ENCODE measurements around the gene NUDT19. TPM values are rescaled to one million over a fixed set of nuclear protein-coding genes. Genes with fewer than 3 reads are reported as not detected.

NUDT19 gene
- total RNA-seq, 4 donors from 2014 or later, result 5.4 to 13.3 (median 9.0) TPM

DNA sequence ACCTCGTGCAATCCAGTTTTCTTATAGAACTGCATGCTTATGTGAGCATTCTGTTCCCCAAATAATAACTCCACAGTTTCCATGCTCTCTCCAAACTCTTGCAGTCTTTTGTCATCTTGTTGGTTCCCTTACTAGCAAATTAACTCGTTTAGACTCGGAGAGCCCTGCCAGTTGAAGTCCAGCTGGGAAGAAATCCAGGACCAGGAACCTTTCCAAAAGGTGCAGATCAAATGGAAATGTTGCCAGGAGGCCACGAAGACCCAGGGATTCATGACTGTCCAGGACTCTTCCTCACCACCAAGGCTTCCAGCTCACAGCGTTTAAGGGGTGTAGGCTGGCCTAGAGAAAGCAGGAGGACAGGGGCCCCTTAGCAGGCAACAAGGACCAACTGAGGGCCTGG is 25.9 kb downstream of the NUDT19 start:
- no peak for TF ChIP-seq POLR2AphosphoS5 (IDR thresholded peaks at IDR 0.05)
- TF ChIP-seq POLR2A (IDR thresholded peaks at IDR 0.05; ENCODE audit: low read depth), result no peak
- TF ChIP-seq, protein P1, sequence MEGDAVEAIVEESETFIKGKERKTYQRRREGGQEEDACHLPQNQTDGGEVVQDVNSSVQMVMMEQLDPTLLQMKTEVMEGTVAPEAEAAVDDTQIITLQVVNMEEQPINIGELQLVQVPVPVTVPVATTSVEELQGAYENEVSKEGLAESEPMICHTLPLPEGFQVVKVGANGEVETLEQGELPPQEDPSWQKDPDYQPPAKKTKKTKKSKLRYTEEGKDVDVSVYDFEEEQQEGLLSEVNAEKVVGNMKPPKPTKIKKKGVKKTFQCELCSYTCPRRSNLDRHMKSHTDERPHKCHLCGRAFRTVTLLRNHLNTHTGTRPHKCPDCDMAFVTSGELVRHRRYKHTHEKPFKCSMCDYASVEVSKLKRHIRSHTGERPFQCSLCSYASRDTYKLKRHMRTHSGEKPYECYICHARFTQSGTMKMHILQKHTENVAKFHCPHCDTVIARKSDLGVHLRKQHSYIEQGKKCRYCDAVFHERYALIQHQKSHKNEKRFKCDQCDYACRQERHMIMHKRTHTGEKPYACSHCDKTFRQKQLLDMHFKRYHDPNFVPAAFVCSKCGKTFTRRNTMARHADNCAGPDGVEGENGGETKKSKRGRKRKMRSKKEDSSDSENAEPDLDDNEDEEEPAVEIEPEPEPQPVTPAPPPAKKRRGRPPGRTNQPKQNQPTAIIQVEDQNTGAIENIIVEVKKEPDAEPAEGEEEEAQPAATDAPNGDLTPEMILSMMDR (IDR thresholded peaks at IDR 0.05), result no peak
- TF ChIP-seq EP300 (IDR thresholded peaks at IDR 0.05), result no peak
- H3K4me1 ChIP-seq, result peaks cover 0 to 5% (median 2%) of the 10 kb centered on the region in 4 donors
- H3K27me3 ChIP-seq, result no peaks in the 10 kb centered on the region
- 49% methylated on average over 5 of the region's 5 CpGs for WGBS
- H3K36me3 ChIP-seq, result peaks cover 14 to 36% (median 23%) of the 10 kb centered on the region in 4 donors
- H3K27ac ChIP-seq (replicated peaks in 1 of 4), result no peak overlapping the region
- intact Hi-C loops (cut with DNase I), result no loop called here
- DNase-seq (ENCODE audit: extremely low spot score), result no peak
- H3K9me3 ChIP-seq, result no peaks in the 10 kb centered on the region
- no peak overlapping the region for H3K4me3 ChIP-seq

DNA sequence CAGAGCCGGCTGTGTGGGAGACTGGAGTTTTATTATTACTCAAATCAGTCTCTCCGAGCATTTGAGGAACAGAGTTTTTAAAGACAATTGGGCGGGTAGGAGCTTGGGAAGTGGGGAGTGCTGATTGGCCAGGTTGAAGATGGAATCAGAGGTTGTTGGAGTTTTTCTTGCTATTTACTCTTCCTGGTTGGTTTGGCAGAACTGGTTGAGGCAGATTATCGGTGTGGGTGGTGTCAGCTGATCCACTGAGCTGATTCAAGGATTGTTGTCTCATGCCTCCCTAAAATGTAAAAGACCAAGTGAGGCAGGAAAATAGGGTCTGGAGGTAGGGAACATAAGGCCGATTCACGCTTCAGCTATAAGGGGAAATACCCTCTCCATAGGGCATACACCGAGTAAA is 26.7 kb downstream of the NUDT19 start:
- WGBS, result 94% methylated on average over 7 of the region's 7 CpGs
- no peaks in the 10 kb centered on the region for H3K27me3 ChIP-seq
- H3K4me1 ChIP-seq, result peaks cover 0 to 5% (median 2%) of the 10 kb centered on the region in 4 donors
- intact Hi-C loops (cut with DNase I), result no loop called here
- TF ChIP-seq, protein P1 (IDR thresholded peaks at IDR 0.05), result no peak
- TF ChIP-seq POLR2AphosphoS5 (IDR thresholded peaks at IDR 0.05), result no peak
- no peak for TF ChIP-seq POLR2A (IDR thresholded peaks at IDR 0.05; ENCODE audit: low read depth)
- no peak for TF ChIP-seq EP300 (IDR thresholded peaks at IDR 0.05)
- H3K9me3 ChIP-seq, result no peaks in the 10 kb centered on the region
- H3K27ac ChIP-seq (replicated peaks in 1 of 4), result no peak overlapping the region
- no peak for DNase-seq (ENCODE audit: extremely low spot score)
- peaks cover 7 to 28% (median 15%) of the 10 kb centered on the region in 4 donors for H3K36me3 ChIP-seq
- H3K4me3 ChIP-seq, result no peak overlapping the region

DNA sequence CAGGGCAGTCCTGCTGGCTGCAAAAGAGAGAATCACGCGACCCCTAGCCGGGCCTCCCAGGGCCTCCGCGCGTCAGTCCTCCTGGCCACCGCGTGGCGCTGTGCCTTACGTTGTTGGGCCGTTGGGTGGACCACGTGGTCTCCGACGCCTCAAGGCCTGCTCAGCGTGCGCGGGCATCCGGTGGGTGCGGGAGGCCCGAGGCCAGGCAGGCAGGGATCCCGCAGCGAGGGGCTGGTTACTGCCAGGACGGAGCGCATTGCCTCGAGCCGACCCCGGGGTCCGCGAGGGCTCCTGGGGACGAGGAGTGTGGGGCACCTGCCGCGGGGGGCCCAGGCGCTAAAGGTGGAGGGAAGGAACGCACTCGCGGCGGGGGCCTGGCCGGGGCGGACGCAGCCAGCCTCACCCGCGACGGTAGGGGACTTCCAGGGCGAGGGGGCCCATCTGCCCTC is 28.0 kb downstream of the NUDT19 start, which contains the start of gene TDRD12:
Gene TDRD12 (plus strand): TSS at position 157 of the 449 bp plus-strand sequence. CDS start 306 bp downstream, outside the sequence.
- H3K36me3 ChIP-seq, result peaks cover 0 to 15% (median 8%) of the 10 kb centered on the region in 4 donors
- H3K9me3 ChIP-seq, result no peaks in the 10 kb centered on the region
- no peaks in the 10 kb centered on the region for H3K27me3 ChIP-seq
- intact Hi-C loops (cut with DNase I), result no loop called here
- no peak within 1 kb of the TSS for H3K27ac ChIP-seq (replicated peaks in 1 of 4)
- H3K4me3 ChIP-seq, result no peak within 1 kb of the TSS
- peaks cover 0 to 5% (median 2%) of the 10 kb centered on the region in 4 donors for H3K4me1 ChIP-seq
- DNase-seq (ENCODE audit: extremely low spot score), result no peak
- TF ChIP-seq EP300 (IDR thresholded peaks at IDR 0.05), result no peak
- WGBS, result 90% methylated on average over 28 of the region's 44 CpGs

DNA sequence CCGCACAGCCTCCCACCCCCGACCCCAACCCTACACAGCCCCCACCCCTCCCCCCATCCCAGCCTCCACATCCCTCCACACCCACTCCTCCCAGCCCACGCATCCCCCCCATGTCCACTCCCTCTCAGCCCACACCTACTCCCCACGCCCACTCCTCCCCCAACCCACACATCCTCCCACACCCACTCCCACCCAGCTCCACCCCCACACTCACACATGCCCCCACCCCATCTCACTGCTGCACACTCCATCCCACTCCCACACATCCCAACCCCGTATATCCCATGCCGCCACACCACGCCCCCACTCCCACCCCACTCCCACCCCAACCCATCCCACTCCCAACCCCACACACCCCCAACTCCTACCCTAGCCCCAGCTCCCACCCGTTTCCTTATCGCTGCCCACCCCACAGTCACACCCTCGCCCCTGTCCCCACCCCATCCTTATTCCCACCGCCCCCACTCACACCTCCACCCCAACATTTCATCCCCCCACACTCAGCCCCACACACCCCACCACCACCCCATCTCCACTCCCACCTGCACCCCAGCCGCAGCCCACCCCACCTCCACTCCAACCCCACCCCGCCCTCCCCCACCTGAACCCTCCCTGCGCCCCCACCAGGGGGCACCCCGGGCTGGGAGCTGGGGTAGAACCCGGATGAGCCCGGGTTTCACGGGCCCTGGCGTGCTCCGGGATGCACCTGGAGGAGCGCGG is 28.8 kb downstream of the NUDT19 start:
- Histone ChIP-seq H3K4me3 (no peak overlapping the region), H3K27ac (replicated peaks in 1 of 4) (no peak overlapping the region), H3K9me3 (no peaks in the 10 kb centered on the region), H3K27me3 (no peaks in the 10 kb centered on the region), H3K36me3 (peaks cover 0 to 8% (median 4%) of the 10 kb centered on the region in 4 donors), H3K4me1 (peaks cover 0 to 5% (median 2%) of the 10 kb centered on the region in 4 donors)
- DNase-seq (ENCODE audit: extremely low spot score), result no peak
- TF ChIP-seq EP300 (IDR thresholded peaks at IDR 0.05), result no peak
- TF ChIP-seq POLR2A (IDR thresholded peaks at IDR 0.05; ENCODE audit: low read depth), result no peak
- TF ChIP-seq, protein P1 (IDR thresholded peaks at IDR 0.05), result no peak
- no peak for TF ChIP-seq POLR2AphosphoS5 (IDR thresholded peaks at IDR 0.05)
- intact Hi-C loops (cut with DNase I), result no loop called here
- WGBS, result 88% methylated on average over 13 of the region's 22 CpGs

GRCh38 chr19:32720936-32721250 is 29.3 kb downstream of the NUDT19 start:
- Histone ChIP-seq H3K27ac (replicated peaks in 1 of 4) (no peak overlapping the region), H3K9me3 (no peaks in the 10 kb centered on the region), H3K4me1 (peaks cover 0 to 5% (median 2%) of the 10 kb centered on the region in 4 donors), H3K36me3 (peaks cover 0 to 6% (median 2%) of the 10 kb centered on the region in 4 donors), H3K4me3 (no peak overlapping the region), H3K27me3 (no peaks in the 10 kb centered on the region)
- intact Hi-C loops (cut with DNase I), result no loop called here
- TF ChIP-seq POLR2A (IDR thresholded peaks at IDR 0.05; ENCODE audit: low read depth) (no peak), POLR2AphosphoS5 (IDR thresholded peaks at IDR 0.05) (no peak), EP300 (IDR thresholded peaks at IDR 0.05) (no peak)
- TF ChIP-seq, protein P1 (IDR thresholded peaks at IDR 0.05), result no peak
- DNase-seq (ENCODE audit: extremely low spot score), result no peak
- 95% methylated on average over 20 of the region's 22 CpGs for WGBS

Measured in esophagus muscularis mucosa (tissue), 4 donors.